MM.1S (cell line): ENCODE data around the gene DNAAF3.

Source experiments
- DNase-seq: peaks from one replicate; pipeline ENCODE4 v3.0.0-alpha.2; 2015
- H2AFZ ChIP-seq: fragments of 300-600 bp; sonication (generic); 2 replicates; pipeline ENCODE4 v1.6.0; 2016; ENCODE audit warnings: antibody characterized with exemption, low read length
- H3F3A ChIP-seq: fragments of 300-600 bp; sonication (generic); 2 replicates; pipeline ENCODE4 v1.6.1; 2016; ENCODE audit warnings: mild to moderate bottlenecking, antibody characterized with exemption, low read length, moderate library complexity, mixed read lengths; ENCODE audit not compliant: insufficient read depth
- H3K27ac ChIP-seq: fragments of 300-600 bp; sonication (generic); 2 replicates; pipeline ENCODE4 v1.5.1; 2016; ENCODE audit warnings: mild to moderate bottlenecking, low read length
- H3K27me3 ChIP-seq: fragments of 300-600 bp; sonication (generic); replicated peaks from 2 replicates; pipeline ENCODE4 v1.6.0; 2016; ENCODE audit warnings: low read length; ENCODE audit not compliant: insufficient read depth
- H3K36me3 ChIP-seq: fragments of 300-600 bp; sonication (generic); replicated peaks from 2 replicates; pipeline ENCODE4 v1.6.1; 2016; ENCODE audit warnings: mild to moderate bottlenecking, low read length, mixed read lengths; ENCODE audit not compliant: insufficient read depth
- H3K4me1 ChIP-seq: fragments of 300-600 bp; sonication (generic); 2 replicates; pipeline ENCODE4 v1.6.1; 2016; ENCODE audit warnings: low read length, mixed read lengths
- H3K4me2 ChIP-seq: fragments of 300-600 bp; sonication (generic); 2 replicates; pipeline ENCODE4 v1.6.0; 2016; ENCODE audit warnings: low read depth, low read length
- H3K4me3 ChIP-seq: fragments of 300-600 bp; sonication (generic); 2 replicates; pipeline ENCODE4 v1.5.1; 2016; ENCODE audit warnings: low read length, mixed read lengths
- H3K79me2 ChIP-seq: fragments of 300-600 bp; sonication (generic); 2 replicates; pipeline ENCODE4 v1.6.1; 2016; ENCODE audit warnings: mixed run types, low read length, mixed read lengths
- H3K9ac ChIP-seq: fragments of 300-600 bp; sonication (generic); 2 replicates; pipeline ENCODE4 v1.6.1; 2016; ENCODE audit warnings: low read length, mixed read lengths
- H3K9me2 ChIP-seq: fragments of 300-600 bp; sonication (generic); replicated peaks from 2 replicates; pipeline ENCODE4 v1.6.1; 2016; ENCODE audit warnings: mild to moderate bottlenecking, low read length, mixed read lengths; ENCODE audit not compliant: insufficient read depth
- H3K9me3 ChIP-seq: fragments of 300-600 bp; sonication (generic); replicated peaks from 2 replicates; pipeline ENCODE4 v1.6.1; 2016; ENCODE audit warnings: mild to moderate bottlenecking, low read length, mixed read lengths; ENCODE audit not compliant: insufficient read depth
- H4K20me1 ChIP-seq: fragments of 300-600 bp; sonication (generic); 2 replicates; pipeline ENCODE4 v1.6.1; 2016; ENCODE audit warnings: mild to moderate bottlenecking, low read length, moderate library complexity, mixed read lengths; ENCODE audit not compliant: insufficient read depth
- EZH2 ChIP-seq: fragments of 300-600 bp; sonication (generic); optimal IDR thresholded peaks from 2 replicates; pipeline ENCODE3; 2017; ENCODE audit warnings: low read depth, mild to moderate bottlenecking, antibody characterized with exemption, low read length, mixed read lengths
- EZH2phosphoT487 ChIP-seq: fragments of 300-600 bp; sonication (generic); IDR thresholded peaks from 2 replicates; pipeline ENCODE4 v1.6.1; 2018; ENCODE audit warnings: antibody characterized with exemption, low read length
- TF ChIP-seq, protein P1 (sequence below): fragments of 300-600 bp; sonication (generic); IDR thresholded peaks from 2 replicates; pipeline ENCODE4 v1.5.1; 2016; ENCODE audit warnings: antibody characterized with exemption, low read length, mixed read lengths

Gene DNAAF3

DNA sequence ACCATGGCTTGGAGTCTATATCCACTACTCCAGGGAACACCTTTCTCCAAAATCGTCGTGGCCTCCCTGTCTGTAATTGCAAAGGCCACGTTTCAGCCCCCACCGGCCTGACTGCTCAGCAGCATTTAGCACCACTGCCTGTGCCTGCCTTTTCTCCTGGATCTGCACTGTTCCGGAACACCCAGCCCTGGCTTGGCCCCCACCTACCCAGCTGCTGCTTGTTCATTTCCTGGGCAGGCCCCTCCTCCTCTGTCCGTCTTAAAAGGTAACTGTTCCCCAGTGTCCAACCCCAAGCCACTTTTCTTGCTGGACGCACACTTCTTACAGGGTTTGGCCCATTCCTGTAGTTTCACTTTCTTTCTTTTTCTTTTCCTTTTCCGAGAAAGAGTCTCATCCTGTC lies 22.2 kb upstream of the DNAAF3 start:
- Histone ChIP-seq H3K9me3 (no peaks in the 10 kb centered on the region), H2AFZ (no peak overlapping the region), H3K9ac (no peak overlapping the region), H4K20me1 (no peaks in the 10 kb centered on the region; the same call in 1 of the 2 replicates), H3K4me3 (peak overlapping the region; percentile 28; the same call in 1 of the 2 replicates), H3F3A (no peaks in the 10 kb centered on the region), H3K9me2 (no peaks in the 10 kb centered on the region), H3K27me3 (peaks cover 72% of the 10 kb centered on the region), H3K36me3 (no peaks in the 10 kb centered on the region), H3K27ac (no peak overlapping the region), H3K79me2 (no peaks in the 10 kb centered on the region), H3K4me2 (peak overlapping the region; percentile 49), H3K4me1 (no peaks in the 10 kb centered on the region)
- TF ChIP-seq, protein P1, sequence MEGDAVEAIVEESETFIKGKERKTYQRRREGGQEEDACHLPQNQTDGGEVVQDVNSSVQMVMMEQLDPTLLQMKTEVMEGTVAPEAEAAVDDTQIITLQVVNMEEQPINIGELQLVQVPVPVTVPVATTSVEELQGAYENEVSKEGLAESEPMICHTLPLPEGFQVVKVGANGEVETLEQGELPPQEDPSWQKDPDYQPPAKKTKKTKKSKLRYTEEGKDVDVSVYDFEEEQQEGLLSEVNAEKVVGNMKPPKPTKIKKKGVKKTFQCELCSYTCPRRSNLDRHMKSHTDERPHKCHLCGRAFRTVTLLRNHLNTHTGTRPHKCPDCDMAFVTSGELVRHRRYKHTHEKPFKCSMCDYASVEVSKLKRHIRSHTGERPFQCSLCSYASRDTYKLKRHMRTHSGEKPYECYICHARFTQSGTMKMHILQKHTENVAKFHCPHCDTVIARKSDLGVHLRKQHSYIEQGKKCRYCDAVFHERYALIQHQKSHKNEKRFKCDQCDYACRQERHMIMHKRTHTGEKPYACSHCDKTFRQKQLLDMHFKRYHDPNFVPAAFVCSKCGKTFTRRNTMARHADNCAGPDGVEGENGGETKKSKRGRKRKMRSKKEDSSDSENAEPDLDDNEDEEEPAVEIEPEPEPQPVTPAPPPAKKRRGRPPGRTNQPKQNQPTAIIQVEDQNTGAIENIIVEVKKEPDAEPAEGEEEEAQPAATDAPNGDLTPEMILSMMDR = no peak
- no peak for TF ChIP-seq EZH2phosphoT487
- no peak for DNase-seq

DNA sequence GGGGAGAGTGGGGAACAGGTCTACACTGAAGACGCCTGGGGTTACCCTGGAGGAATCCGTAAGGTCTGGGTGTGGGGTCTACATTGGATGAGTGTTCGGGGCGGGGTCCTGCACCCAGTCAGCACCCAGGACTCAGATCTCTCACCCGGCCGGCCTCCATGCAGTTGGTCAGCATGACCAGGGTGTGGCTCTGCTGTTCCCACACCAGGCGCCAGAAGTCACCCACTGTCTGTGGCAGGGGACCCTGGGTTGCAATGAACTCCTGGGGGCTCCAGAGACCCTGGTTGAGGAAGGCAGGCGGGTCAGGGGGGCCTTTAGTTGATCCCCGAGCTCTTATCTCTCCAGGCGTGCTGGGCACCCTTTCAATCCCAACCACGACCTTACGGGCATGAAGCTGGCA lies 19.7 kb upstream of the DNAAF3 start:
- no peak for DNase-seq
- Histone ChIP-seq H3K9me2 (no peaks in the 10 kb centered on the region), H3K27ac (no peak overlapping the region), H3K4me2 (no peak overlapping the region), H2AFZ (no peak overlapping the region), H3K27me3 (peaks cover 71% of the 10 kb centered on the region), H4K20me1 (no peaks in the 10 kb centered on the region; the same call in 1 of the 2 replicates), H3K4me1 (no peaks in the 10 kb centered on the region), H3F3A (no peaks in the 10 kb centered on the region), H3K4me3 (no peak overlapping the region), H3K9me3 (no peaks in the 10 kb centered on the region), H3K9ac (no peak overlapping the region), H3K79me2 (no peaks in the 10 kb centered on the region), H3K36me3 (no peaks in the 10 kb centered on the region)
- TF ChIP-seq EZH2 (no peak), EZH2phosphoT487 (no peak)
- TF ChIP-seq, protein P1 = no peak

DNA sequence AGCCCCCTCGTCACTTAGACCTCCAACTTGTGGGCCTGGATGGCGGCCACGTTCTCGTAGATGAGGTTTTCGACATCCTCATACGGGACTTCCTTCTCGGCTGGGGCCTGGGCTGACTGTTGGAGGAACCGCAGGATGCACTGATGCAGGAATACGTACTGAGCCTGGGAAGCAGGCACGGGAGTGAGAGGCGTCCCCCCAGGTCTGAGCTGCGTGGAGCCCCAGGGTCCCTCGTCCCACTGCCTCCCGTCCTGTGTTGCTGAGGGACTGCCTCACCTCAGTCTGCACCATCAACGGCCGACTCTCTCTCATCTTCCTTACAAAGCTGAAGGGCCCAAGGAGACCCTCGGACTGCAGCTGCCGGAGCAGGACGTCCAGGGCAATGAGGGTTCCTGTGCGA lies 15.3 kb upstream of the DNAAF3 start:
- H3K36me3 ChIP-seq = no peaks in the 10 kb centered on the region
- no peak overlapping the region for H3K27ac ChIP-seq
- H3K4me3 ChIP-seq = no peak overlapping the region
- H3F3A ChIP-seq = no peaks in the 10 kb centered on the region
- no peak for DNase-seq
- peaks cover 95% of the 10 kb centered on the region for H3K27me3 ChIP-seq
- no peak overlapping the region for H3K9ac ChIP-seq
- H2AFZ ChIP-seq = no peak overlapping the region
- no peaks in the 10 kb centered on the region; the same call in 1 of the 2 replicates for H4K20me1 ChIP-seq
- H3K9me3 ChIP-seq = no peaks in the 10 kb centered on the region
- peaks cover 8% of the 10 kb centered on the region; the same call in 1 of the 2 replicates for H3K4me1 ChIP-seq
- H3K79me2 ChIP-seq = no peaks in the 10 kb centered on the region
- no peak overlapping the region for H3K4me2 ChIP-seq
- no peaks in the 10 kb centered on the region for H3K9me2 ChIP-seq
- TF ChIP-seq EZH2phosphoT487 (no peak), EZH2 (no peak)
- TF ChIP-seq, protein P1 = no peak
